HG03469 (cell line): ENCODE measurements around the gene LDAF1.
"Not testable (repeated sequence)": the region's sequence is repeated elsewhere in the genome, so short reads cannot be mapped to it uniquely, and the experiment has no call there.

Experiments
- ATAC-seq: cut with Tn5 transposase; IDR thresholded peaks from one replicate; pipeline ENCODE4 v1.9.1; 2021; ENCODE audit warnings: mild to moderate bottlenecking, moderate library complexity, moderate number of reproducible peaks; ENCODE audit not compliant: unreplicated experiment

LDAF1 gene

DNA sequence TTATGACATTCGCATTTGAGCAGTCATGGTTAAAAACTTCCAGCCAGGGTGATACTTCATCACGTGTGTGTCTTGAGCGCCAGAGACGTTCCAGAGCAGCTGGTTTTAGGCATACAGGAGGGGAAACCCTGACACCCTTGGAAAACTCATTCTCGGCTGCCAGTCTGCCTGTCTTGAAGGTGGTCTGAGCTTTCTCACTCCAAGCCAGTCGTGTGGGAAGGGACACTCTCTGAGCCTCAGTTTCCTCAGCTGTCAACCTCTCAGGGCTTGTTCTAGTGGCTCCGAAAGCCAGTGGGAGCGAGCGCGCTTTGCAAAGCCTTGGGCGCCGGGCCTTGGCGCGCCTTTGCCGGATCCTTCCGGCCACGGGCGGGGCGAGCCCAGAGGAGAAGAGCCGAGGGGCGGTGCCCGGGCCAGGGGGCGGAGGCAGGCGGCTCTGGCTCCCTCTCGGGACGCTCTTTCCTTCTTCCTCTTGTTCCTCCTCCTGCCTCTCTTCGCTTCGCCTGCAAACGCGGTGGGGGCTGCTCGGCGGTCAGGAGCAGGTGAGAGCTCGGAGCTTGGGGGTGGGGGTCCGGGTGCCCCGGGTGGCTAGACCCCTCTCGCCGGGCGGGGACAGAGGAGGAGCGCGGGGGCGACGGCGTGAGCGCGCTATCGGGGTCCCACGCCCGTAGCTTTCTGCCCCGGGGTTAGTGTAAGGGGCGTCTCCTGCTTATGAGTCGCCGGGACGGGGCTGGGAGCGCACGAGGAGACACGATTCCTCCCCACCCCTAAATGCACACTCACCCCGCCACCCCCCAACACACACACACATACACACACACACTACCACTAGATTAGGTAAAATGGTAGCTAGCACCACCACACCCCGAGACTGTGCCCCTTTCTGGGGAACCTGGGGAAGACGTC is at the start of gene LDAF1:
Gene LDAF1 (plus strand): TSS at position 467 of the 903 bp plus-strand sequence. CDS start 2,509 bp downstream, outside the sequence.
- no peak for ATAC-seq

DNA sequence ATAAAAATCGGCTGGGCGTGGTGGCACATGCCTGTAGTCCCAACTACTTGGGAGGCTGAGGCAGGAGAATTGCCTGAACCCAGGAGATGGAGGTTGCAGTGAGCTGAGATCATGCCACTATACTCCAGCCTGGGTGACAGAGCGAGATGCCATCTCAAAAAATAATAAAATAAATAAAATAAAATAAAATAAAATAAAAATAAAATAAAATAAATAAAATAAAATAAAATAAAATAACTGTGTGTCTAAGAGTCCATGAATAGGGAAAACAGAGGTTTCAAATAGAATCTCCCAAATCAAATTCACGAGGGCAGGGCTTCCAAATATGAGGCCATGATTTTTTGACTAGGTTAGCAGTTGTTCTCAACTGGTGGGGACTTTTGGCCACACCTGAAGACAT is 42.9 kb upstream of the LDAF1 start:
- not testable (repeated sequence) for ATAC-seq

GRCh38 chr16:21116148-21116693 is 42.3 kb upstream of the LDAF1 start:
- ATAC-seq = no peak

- ATAC-seq = no peak
Observed at GRCh38 chr16:21117567-21117966, 40.9 kb upstream of the LDAF1 start.

DNA sequence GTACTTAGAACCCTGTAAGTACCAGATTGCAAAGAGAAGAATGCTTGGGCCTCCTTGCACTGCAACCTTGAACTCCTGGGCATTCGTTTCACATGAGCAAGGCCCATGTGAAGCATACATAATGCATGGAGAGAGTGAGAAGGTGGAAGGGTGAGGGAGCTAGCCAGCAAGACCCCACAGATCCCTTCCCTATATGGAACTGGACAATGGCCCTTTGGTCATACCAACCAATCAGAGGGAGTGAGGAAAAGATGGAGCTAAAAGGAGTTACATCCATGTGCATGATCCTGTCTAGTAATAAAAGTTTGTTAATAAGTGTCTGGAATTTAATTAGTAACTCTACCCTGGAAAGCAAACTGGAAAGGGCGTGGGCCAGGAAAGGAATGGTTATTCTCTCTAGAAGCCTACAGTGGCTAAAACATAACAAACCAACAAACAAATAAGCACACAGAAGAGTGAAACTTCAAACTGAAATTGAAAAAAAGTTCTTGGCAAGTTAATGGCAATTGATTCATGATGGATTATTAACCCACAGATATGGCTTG is 37.4 kb upstream of the LDAF1 start:
- no peak for ATAC-seq

DNA sequence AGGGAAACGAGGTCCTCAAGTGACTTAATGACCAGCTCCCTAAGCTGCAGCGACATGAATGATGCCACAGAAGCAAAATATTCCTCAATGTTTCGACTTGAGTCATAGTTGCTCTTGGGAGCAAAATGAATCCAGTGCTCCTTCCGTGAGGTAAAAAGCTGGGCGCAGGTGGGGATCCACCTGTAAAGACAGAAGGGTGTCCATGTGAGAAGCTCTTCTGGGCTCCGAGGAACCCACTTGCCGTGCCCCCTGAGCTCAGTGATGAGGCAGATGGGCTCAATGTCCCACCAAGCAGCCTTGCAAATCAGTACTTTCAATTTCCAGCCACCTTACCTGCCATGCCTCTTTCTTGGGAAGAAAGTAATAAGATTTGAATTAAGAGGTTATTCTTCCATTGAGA is 33.3 kb upstream of the LDAF1 start:
- no peak for ATAC-seq

DNA sequence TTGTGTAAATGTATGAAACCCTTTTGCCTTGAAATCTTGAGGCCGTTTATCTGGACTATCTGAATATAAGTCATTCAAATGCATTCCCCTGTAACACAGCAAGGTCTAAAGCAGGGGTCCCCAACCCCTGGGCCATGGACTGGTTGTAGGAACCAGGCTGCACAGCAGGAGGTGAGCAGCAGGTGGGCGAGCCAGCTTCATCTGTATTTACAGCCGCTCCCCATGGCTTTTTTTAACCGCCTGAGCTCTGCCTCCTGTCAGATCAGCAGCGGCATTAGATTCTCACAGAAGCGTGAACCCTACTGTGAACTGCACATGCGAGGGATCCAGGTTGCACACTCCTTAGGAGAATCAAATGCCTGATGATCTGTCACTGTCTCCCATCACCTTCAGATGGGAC is 32.0 kb upstream of the LDAF1 start:
- no peak for ATAC-seq

- no peak for ATAC-seq
Observed at GRCh38 chr16:21128991-21129390, 29.5 kb upstream of the LDAF1 start.

GRCh38 chr16:21130811-21131210 is 27.7 kb upstream of the LDAF1 start:
- ATAC-seq = no peak

- no peak for ATAC-seq
Observed at GRCh38 chr16:21134053-21134452, 24.4 kb upstream of the LDAF1 start.

DNA sequence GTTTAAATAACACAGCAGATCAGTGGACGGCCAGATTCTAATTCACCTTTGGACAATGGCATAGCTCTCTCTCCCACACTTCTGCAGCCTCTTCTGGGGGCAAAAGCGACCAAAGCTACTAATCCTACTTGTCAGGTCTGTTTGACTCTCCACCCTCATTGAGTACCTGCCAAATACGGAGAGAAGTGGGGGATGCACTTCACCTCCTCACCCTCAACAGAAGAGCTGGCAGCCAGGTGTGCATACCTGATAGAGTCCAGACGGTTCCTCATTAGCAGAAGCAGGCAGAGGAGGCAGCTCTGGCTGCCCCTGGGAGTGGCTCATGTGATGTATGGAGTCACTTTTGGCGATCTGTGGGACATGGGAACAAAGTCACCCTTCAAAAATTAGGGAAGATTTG is 12.7 kb upstream of the LDAF1 start:
- ATAC-seq = no peak

DNA sequence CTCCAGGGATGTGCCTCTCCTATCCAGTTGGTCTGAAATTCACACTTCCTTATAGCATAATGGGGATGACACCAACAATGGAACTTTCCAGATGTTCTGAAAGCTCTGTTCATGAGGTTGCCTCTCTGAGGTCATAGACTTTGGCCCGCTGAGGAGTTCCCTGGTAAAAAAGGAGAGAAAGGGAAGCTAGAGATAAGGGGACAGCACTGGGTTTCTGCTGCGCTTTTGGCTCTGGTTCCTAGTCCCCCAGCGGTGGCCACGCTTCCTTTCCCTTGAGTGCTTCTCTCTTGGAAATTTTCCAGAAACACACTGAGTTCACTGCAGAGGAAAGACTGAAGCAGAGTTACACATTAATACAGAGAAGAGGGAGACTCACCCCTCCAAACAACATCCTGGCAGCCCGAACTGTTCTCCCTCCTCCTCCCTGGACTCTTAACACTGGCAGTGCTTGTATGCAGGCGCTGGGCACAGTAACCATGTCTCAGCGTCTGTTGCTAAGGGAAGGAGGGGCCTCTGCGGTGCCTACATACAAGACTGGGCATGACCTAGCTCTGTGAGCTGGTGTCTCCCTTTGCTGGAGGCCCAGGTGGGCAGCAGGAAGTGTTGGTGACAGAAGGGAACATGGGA is 8.0 kb upstream of the LDAF1 start, which contains the start of gene DNAH3:
Gene DNAH3 (minus strand): TSS at position 472 of the 627 bp plus-strand sequence. CDS start 527 bp downstream, outside the sequence.
- no peak for ATAC-seq

- ATAC-seq = not testable (repeated sequence)
Observed at GRCh38 chr16:21152160-21153030, 6.1 kb upstream of the LDAF1 start.

GRCh38 chr16:21153124-21153729 is 5.2 kb upstream of the LDAF1 start:
- ATAC-seq = not testable (repeated sequence)

GRCh38 chr16:21156011-21156410 is 2.5 kb upstream of the LDAF1 start:
- not testable (repeated sequence) for ATAC-seq

DNA sequence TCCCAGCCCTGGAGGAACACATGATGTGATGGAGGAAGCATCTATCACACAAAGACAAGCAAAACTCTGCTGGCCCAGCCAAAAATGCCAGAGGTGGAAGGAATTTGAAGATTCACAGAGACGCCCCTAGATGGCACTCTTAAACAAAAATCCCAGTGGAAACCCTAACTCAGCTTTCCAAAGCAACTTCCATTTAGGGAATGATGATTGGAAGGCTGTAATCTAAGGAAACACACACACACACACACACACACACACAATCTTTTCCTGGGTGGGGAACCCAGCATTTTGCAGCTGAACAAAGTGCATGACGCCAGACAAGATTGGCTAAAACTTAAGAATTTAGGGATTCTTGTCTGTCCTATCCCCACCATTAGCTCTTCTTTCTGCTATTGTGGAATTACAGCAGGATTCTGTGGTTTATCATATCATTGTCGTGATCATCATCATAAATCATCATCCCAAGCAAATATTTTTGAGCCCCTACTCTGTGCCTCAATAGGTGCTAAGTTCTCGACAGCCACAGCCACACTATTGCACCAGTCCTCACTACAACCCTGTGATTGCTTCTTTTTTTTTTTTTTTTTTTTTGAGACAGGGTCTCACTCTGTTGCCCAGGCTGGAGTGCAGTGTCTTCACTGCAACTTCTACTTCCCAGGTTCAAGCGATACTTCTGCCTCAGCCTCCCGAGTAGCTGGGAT is 1.6 kb upstream of the LDAF1 start:
- no peak for ATAC-seq

DNA sequence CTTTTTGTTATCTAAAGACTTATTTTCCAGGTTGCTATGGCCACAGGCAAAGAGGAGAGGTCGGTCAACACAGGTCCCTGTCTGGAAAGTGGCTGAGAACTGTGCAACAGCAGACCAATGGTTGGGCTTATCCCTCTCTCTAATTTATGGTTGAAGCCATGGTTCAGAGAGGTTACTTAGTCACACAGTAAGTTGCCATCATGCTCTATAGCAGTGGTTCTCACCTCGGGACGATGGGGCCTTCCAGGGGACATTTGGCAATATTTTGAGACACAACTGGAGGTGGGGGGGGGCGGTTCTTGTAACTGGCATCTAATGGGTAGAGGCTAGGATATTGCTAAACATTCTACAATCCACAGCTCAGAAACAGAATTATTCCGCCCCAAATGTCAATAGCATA is 842 bp upstream of the LDAF1 start:
- no peak for ATAC-seq

GRCh38 chr16:21159281-21159951 is 942 bp downstream of the LDAF1 start:
- ATAC-seq = no peak

DNA sequence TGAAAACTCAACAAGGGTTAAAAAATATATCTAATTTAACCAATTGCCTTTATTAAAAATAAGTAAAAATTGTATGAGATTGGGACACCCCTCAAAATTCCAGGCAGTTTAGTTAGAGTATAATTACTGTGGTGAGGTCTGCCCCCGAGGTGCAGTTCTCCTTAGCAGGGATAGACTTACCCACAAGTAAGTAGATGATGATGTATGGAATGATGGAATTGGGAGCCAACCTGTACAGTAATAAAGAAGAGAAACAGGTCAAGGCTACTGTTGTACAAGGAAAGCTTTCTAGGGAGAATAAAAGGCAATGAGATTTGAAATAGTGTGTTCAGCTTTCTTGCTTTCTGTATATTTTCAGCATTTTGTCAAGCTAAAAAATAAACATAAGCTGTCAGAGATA is 1.8 kb downstream of the LDAF1 start:
- ATAC-seq = no peak
